ENCODE data around the gene FADS1.

- TF ChIP-seq CTCF (optimal IDR thresholded peaks at IDR 0.05 in 1 of 3, IDR thresholded peaks at IDR 0.05 in 1 of 3, conservative IDR thresholded peaks at IDR 0.05 in 1 of 3; ENCODE audit: extremely low read depth in 1 of 3, insufficient read depth in 2 of 3, low read length in 3 of 3) (no peak), EZH2 (IDR thresholded peaks at IDR 0.05; ENCODE audit: low read length) (no peak)
These were observed 52.1 kb downstream of the FADS1 start for GRCh38 chr11:61764606-61765260.

All from keratinocyte (primary cell).